NT2/D1 (cell line): ENCODE results near the gene BDP1.

ENCODE experiments used
- DNase-seq: peaks from one replicate; pipeline ENCODE4 v3.0.0-alpha.2; 2011; ENCODE audit warnings: low read depth, low spot score
- H3K27me3 ChIP-seq: 2 replicates; pipeline ENCODE4 v1.6.0; 2011; ENCODE audit warnings: mild to moderate bottlenecking; ENCODE audit not compliant: insufficient read length, insufficient read depth
- H3K36me3 ChIP-seq: 2 replicates; pipeline ENCODE4 v1.6.1; 2011; ENCODE audit warnings: mild to moderate bottlenecking, low read length, mixed read lengths; ENCODE audit not compliant: insufficient read depth, insufficient read length
- H3K4me1 ChIP-seq: 2 replicates; pipeline ENCODE4 v1.5.1; 2011; ENCODE audit not compliant: insufficient read depth, insufficient read length
- H3K4me3 ChIP-seq: 2 replicates; pipeline ENCODE4 v1.5.1; 2011; ENCODE audit warnings: low read depth; ENCODE audit not compliant: insufficient read length
- H3K9ac ChIP-seq: 2 replicates; pipeline ENCODE4 v1.6.0; 2011; ENCODE audit warnings: low read depth; ENCODE audit not compliant: insufficient read length
- H3K9me3 ChIP-seq: 2 replicates; pipeline ENCODE4 v1.5.1; 2011; ENCODE audit warnings: mild to moderate bottlenecking, low read length; ENCODE audit not compliant: insufficient read depth
- SUZ12 ChIP-seq: IDR thresholded peaks from 2 replicates; pipeline ENCODE4 v1.6.1; 2011; ENCODE audit not compliant: insufficient read length, insufficient read depth; ENCODE audit errors: extremely low read depth
- YY1 ChIP-seq: IDR thresholded peaks from 2 replicates; pipeline ENCODE4 v1.6.1; 2011; ENCODE audit not compliant: insufficient read length, insufficient read depth
- ZNF274 ChIP-seq: IDR thresholded peaks from 2 replicates; pipeline ENCODE4 v1.6.1; 2011; ENCODE audit warnings: mild to moderate bottlenecking, low read depth, low read length

BDP1 gene

DNA sequence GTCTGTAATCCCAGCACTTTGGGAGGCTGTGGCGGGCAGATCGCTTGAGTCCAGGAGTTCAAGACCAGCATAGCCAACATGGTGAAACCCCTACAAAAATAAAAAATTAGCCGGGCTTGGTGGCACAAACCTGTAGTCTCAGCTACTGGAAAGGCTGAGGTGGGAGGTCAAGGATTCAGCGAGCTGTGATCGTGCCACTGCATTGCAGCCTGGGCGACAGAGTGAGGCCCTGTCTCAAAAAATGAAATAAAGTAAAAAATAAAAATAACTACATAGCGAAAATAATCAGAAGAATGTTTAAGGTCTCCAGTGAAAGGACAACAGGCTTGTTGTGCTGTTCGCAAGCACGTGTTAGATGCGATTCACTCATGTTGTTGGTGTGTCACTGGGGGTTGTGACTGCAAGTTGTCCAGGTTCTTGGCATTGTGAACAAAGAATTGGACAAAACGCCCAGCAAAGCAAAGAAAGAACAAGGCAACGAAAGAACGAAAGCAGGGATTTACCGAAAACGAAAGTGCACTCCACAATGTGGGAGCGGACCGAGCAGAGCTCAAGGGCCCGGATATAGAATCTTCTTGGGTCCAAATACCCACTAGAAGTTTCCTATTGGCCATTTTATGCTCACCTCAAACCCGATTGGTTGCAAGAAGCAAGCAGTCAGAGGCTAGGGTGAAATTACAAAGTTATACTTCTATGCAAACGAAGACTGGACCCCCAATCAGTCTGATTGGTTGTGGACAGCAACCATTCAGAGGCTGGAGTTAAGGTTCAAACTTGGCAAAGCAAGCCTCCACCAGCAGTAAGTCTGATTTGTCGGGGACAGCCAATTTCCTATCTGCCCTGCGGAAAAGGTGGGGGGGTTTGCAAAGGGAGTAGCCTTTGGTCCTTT is 130.8 kb downstream of the BDP1 start:
- Histone ChIP-seq H3K4me1 (no peaks in the 10 kb centered on the region), H3K27me3 (no peaks in the 10 kb centered on the region), H3K9ac (peak overlapping the region; percentile 32), H3K9me3 (no peaks in the 10 kb centered on the region), H3K4me3 (peak overlapping the region; percentile 88), H3K36me3 (no peaks in the 10 kb centered on the region)
- TF ChIP-seq ZNF274 (no peak), SUZ12 (no peak), YY1 (no peak)
- no peak for DNase-seq

DNA sequence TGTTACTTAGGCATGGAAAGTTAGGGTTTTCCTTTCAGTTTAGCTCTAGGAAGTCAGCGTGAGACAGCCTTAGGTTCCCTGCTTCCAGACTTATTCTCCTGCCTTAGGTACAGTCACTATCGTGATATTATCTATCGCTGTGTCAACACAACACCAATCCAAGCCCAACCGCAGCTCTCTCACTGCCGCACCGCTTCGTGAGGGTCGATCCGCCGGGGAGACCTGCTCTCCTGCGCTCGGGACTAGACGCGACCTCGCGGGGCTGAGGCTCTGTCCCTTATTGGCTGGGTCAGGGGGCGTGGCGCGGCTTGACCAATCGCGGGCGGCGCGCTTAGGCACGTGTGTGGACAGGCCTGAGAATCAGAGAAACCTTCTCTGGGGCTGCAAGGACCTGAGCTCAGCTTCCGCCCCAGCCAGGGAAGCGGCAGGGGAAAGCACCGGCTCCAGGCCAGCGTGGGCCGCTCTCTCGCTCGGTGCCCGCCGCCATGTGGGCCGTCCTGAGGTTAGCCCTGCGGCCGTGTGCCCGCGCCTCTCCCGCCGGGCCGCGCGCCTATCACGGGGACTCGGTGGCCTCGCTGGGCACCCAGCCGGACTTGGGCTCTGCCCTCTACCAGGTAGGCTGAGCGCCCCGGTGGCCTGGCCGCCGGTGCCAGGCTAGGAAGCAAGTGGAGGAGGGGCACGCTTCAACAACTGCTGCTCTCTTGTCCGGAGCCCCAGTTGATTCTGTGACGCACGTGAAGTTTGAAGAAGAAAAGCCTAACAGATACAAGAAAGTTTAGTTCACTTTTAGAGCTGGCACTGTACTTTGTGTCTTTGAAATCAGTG is 131.7 kb downstream of the BDP1 start, which contains the start of gene MCCC2:
Gene MCCC2 (plus strand): TSS at position 400 of the 825 bp plus-strand sequence. CDS start 86 bp downstream, at position 486.
- Histone ChIP-seq H3K4me3 (peak within 1 kb of the TSS; percentile 88), H3K4me1 (no peaks in the 10 kb centered on the region), H3K9ac (peak within 1 kb of the TSS; percentile 89), H3K36me3 (no peaks in the 10 kb centered on the region), H3K27me3 (no peaks in the 10 kb centered on the region), H3K9me3 (no peaks in the 10 kb centered on the region)
- TF ChIP-seq SUZ12, result no peak
- no peak for TF ChIP-seq YY1
- TF ChIP-seq ZNF274, result no peak
- peak; percentile 88 for DNase-seq

DNA sequence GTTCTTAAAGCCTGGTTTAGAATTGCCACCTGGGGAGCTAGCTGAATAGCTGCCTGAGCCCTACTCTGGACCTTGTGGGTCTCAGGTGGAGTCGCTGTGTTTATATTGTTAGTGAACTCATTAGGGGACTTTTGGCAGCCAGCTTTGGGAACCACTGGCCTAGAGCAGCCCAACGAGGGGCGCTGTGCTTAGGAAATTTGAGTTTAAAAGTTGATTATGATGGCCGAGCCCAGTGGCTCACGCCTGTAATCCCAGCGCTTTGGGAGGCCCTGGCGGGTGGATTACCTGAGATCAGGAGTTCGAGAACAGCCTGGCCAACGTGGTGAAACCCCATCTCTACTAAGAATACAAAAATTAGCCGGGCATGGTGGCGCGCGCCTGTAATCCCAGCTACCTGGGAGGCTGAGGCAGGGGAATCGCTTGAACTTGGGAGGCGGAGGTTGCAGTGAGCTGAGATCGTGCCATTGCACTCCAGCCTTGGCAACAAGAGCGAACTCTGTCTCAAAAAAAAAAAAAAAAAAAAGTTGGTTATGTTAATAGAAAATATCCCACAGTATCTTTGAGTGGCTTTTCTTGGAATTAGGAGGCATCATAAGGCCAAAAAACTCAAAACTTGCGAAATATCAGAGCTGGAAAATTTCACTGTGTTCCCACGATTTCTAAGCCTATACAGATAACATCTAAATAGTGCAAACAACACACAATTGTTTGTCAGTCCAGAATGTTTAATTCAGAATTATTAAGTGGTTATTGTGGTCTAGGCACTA is 132.5 kb downstream of the BDP1 start:
- no peaks in the 10 kb centered on the region for H3K9me3 ChIP-seq
- DNase-seq, result no peak
- peak overlapping the region; percentile 88 for H3K4me3 ChIP-seq
- TF ChIP-seq SUZ12 (no peak), YY1 (no peak), ZNF274 (no peak)
- H3K4me1 ChIP-seq, result no peaks in the 10 kb centered on the region
- peak overlapping the region; percentile 89 for H3K9ac ChIP-seq
- H3K27me3 ChIP-seq, result no peaks in the 10 kb centered on the region
- H3K36me3 ChIP-seq, result no peaks in the 10 kb centered on the region

DNA sequence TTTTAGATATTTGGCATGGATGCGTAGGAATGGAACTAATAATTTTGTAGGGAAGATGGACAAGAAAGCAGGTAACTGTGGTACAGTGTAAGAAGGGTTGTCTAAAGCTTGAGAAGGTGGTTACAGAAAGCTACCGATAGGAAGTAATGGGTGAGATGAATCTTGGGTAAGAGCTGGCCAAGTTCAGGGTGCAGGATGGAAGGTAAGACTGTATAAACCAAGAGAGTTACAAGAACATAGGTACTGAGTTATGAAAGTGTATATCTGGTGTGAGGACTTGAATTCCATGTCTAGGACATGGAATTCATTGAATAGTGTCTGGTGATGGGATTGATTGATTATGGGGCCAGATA is 133.1 kb downstream of the BDP1 start:
- H3K36me3 ChIP-seq, result no peaks in the 10 kb centered on the region
- TF ChIP-seq YY1 (no peak), ZNF274 (no peak), SUZ12 (no peak)
- no peak overlapping the region for H3K9ac ChIP-seq
- H3K27me3 ChIP-seq, result no peaks in the 10 kb centered on the region
- H3K4me3 ChIP-seq, result no peak overlapping the region
- no peaks in the 10 kb centered on the region for H3K4me1 ChIP-seq
- H3K9me3 ChIP-seq, result no peaks in the 10 kb centered on the region
- DNase-seq, result no peak

DNA sequence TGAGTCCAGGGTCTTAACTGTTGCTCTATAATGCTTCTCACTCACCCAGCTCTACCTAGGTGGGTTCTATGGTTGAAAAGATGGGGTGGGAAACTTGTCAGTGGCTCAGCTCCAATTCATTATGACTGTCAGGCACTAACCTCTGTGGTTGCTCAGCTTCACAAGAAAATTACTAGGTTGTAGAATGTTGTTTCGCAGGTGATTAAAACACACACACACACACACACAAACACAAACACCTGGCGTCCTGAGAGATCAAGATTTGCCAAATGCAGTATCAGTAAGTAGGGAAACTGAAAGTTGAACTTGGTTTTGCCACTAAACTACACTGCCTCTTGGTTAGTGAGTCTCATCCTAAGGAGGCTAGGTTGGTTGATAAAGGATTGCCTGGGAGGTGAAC is 134.5 kb downstream of the BDP1 start:
- Histone ChIP-seq H3K4me3 (no peak overlapping the region), H3K27me3 (no peaks in the 10 kb centered on the region), H3K4me1 (no peaks in the 10 kb centered on the region), H3K36me3 (no peaks in the 10 kb centered on the region), H3K9me3 (no peaks in the 10 kb centered on the region), H3K9ac (no peak overlapping the region)
- no peak for DNase-seq
- no peak for TF ChIP-seq ZNF274
- TF ChIP-seq SUZ12, result no peak
- TF ChIP-seq YY1, result no peak

DNA sequence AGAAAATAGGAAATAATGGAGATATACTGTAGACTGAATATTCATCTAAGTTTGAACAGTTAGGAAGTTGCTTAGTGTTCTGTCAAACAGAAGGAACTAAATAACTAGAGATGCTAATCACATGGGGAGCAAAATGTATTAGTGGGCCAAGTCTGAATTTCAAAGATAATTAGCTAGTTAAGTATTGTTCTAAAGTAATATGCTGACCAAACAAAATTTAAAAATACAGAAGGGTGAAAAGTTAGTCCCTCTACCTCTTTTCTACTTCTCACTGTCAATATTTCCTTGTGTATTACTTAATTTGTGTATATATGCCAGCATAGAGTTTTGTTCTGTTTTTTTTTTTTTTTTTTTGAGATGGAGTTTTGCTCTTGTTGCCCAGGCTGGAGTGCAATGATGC is 135.6 kb downstream of the BDP1 start:
- H3K9me3 ChIP-seq, result no peaks in the 10 kb centered on the region
- H3K9ac ChIP-seq, result no peak overlapping the region
- H3K27me3 ChIP-seq, result no peaks in the 10 kb centered on the region
- H3K4me1 ChIP-seq, result no peaks in the 10 kb centered on the region
- TF ChIP-seq SUZ12 (no peak), ZNF274 (no peak), YY1 (no peak)
- DNase-seq, result no peak
- H3K4me3 ChIP-seq, result no peak overlapping the region
- H3K36me3 ChIP-seq, result no peaks in the 10 kb centered on the region

DNA sequence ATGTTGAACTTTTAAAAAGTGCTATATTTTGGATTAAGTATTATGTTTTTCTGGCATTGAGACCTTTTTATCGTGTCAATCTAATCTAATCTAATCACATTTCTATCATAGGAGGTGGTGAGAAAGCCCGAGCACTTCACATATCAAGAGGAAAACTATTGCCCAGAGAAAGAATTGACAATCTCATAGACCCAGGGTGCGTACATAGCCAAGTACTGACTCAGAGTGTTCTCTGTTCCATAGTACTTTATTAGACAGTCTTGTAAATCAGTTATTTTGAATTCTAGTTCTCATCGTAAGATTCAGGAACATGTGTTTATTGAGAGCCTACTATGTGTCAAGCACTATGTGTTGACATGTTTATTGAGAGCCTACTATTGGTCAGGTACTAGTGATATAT is 140.7 kb downstream of the BDP1 start:
- Histone ChIP-seq H3K36me3 (peaks cover 15% of the 10 kb centered on the region), H3K9me3 (no peaks in the 10 kb centered on the region), H3K9ac (no peak overlapping the region), H3K4me1 (no peaks in the 10 kb centered on the region), H3K4me3 (no peak overlapping the region), H3K27me3 (no peaks in the 10 kb centered on the region)
- no peak for TF ChIP-seq ZNF274
- no peak for TF ChIP-seq SUZ12
- no peak for TF ChIP-seq YY1
- DNase-seq, result no peak
